HepG2 (cell line): ENCODE data around the gene FBXO48. TPM values are rescaled to one million over a fixed set of nuclear protein-coding genes. Genes with fewer than 3 reads are reported as not detected.

Experiments
- CHD2 ChIP-seq: IDR thresholded peaks from 2 replicates; pipeline ENCODE4 v1.6.1; 2011; ENCODE audit warnings: low read depth, low read length, improper control_type of control experiment
- FOXM1 ChIP-seq: sonication (generic); formaldehyde crosslinking; IDR thresholded peaks from 2 replicates; pipeline ENCODE4 v1.5.0; 2020; ENCODE audit warnings: missing genetic modification reagents
- KLF12 ChIP-seq: sonication (generic); formaldehyde crosslinking; IDR thresholded peaks from 2 replicates; pipeline ENCODE4 v1.4.0; 2020; ENCODE audit warnings: missing genetic modification reagents, borderline replicate concordance
- LCORL ChIP-seq, 2 experiments: fragments of 450-650 bp in 1 of 2; sonication (generic) in 1 of 2; formaldehyde crosslinking in 1 of 2; IDR thresholded peaks; 2 replicates each; pipeline versions ENCODE4 v1.5.0 to v1.6.1; 2017 to 2020; ENCODE audit warnings: antibody characterized with exemption in 1 of 2, missing genetic modification reagents in 1 of 2
- NFYB ChIP-seq: sonication (generic); formaldehyde crosslinking; IDR thresholded peaks from 2 replicates; pipeline ENCODE4 v1.4.0; 2020; ENCODE audit warnings: missing genetic modification reagents
- PHF5A ChIP-seq: IDR thresholded peaks from one replicate; pipeline ENCODE4 v1.6.1; 2018; ENCODE audit warnings: low read depth, missing genetic modification reagents; ENCODE audit not compliant: unreplicated experiment
- SNAPC4 ChIP-seq: sonication (generic); formaldehyde crosslinking; IDR thresholded peaks from 2 replicates; pipeline ENCODE4 v1.4.0; 2020; ENCODE audit warnings: mild to moderate bottlenecking, missing genetic modification reagents
- SP140L ChIP-seq: sonication (generic); formaldehyde crosslinking; IDR thresholded peaks from 2 replicates; pipeline ENCODE4 v1.4.0; 2020; ENCODE audit warnings: missing genetic modification reagents, borderline replicate concordance
- TCF12 ChIP-seq, 2 experiments: fragments of 450-650 bp in 1 of 2; sonication (generic) in 1 of 2; formaldehyde crosslinking in 1 of 2; IDR thresholded peaks; 2 replicates each; pipeline versions ENCODE4 v1.6.1 to v1.8.0; 2017 to 2022; ENCODE audit warnings: antibody characterized with exemption in 1 of 2, mild to moderate bottlenecking in 1 of 2, missing genetic modification reagents in 1 of 2, moderate library complexity in 1 of 2
- TEAD3 ChIP-seq: optimal IDR thresholded peaks from 2 replicates; pipeline ENCODE3; 2016; ENCODE audit warnings: borderline replicate concordance
- TRIM24 ChIP-seq: sonication (generic); formaldehyde crosslinking; IDR thresholded peaks from 2 replicates; pipeline ENCODE4 v1.8.0; 2022; ENCODE audit warnings: mild to moderate bottlenecking, missing genetic modification reagents
- YEATS4 ChIP-seq: sonication (generic); formaldehyde crosslinking; IDR thresholded peaks from 2 replicates; pipeline ENCODE4 v1.4.0; 2020; ENCODE audit warnings: missing genetic modification reagents, borderline replicate concordance
- ZBTB21 ChIP-seq: sonication (generic); formaldehyde crosslinking; IDR thresholded peaks from 2 replicates; pipeline ENCODE4 v1.4.0; 2020; ENCODE audit warnings: missing genetic modification reagents
- ZBTB34 ChIP-seq: sonication (generic); formaldehyde crosslinking; IDR thresholded peaks from 2 replicates; pipeline ENCODE4 v1.8.0; 2022; ENCODE audit warnings: mild to moderate bottlenecking, missing genetic modification reagents
- ZBTB49 ChIP-seq: sonication (generic); formaldehyde crosslinking; IDR thresholded peaks from 2 replicates; pipeline ENCODE4 v1.4.0; 2020; ENCODE audit warnings: missing genetic modification reagents, borderline replicate concordance
- ZMAT3 ChIP-seq: sonication (generic); formaldehyde crosslinking; conservative IDR thresholded peaks from 2 replicates; pipeline ENCODE4 v1.7.0; 2021; ENCODE audit warnings: missing genetic modification reagents
- ZNF136 ChIP-seq: sonication (generic); formaldehyde crosslinking; IDR thresholded peaks from 2 replicates; pipeline ENCODE4 v1.8.1; 2022; ENCODE audit warnings: low read depth, mild to moderate bottlenecking, moderate library complexity, missing genetic modification reagents
- ZNF263 ChIP-seq: sonication (generic); formaldehyde crosslinking; IDR thresholded peaks from 2 replicates; pipeline ENCODE4 v1.4.0; 2020; ENCODE audit warnings: missing genetic modification reagents
- ZNF292 ChIP-seq: sonication (generic); formaldehyde crosslinking; IDR thresholded peaks from 2 replicates; pipeline ENCODE4 v1.8.1; 2022; ENCODE audit warnings: mild to moderate bottlenecking, low read depth, missing genetic modification reagents, borderline replicate concordance
- ZNF34 ChIP-seq: sonication (generic); formaldehyde crosslinking; IDR thresholded peaks from 2 replicates; pipeline ENCODE4 v1.4.0; 2020; ENCODE audit warnings: mild to moderate bottlenecking, missing genetic modification reagents, borderline replicate concordance
- ZNF382 ChIP-seq: sonication (generic); formaldehyde crosslinking; IDR thresholded peaks from 2 replicates; pipeline ENCODE4 v1.5.0; 2020; ENCODE audit warnings: missing genetic modification reagents, mild to moderate bottlenecking, borderline replicate concordance
- polyA plus RNA-seq, 8 experiments: library from polyadenylated mRNA; depleted of rRNA in 3 of 8; stranded (reverse) in 7 of 8; unstranded in 1 of 8; fragments of >200 nt; fragmentation: Illumina TruSeq in 4 of 8; extraction: Trizol in 4 of 8; gene quantifications; 2 replicates each; pipeline versions ENCODE4 v1.2.1 to v1.2.3, GENCODE V29; 2011 to 2016; ENCODE audit warnings: low read depth in 4 of 8, missing spikeins in 1 of 8, mixed read lengths in 1 of 8; ENCODE audit not compliant: insufficient read depth in 1 of 8
- total RNA-seq, 5 experiments: library from RNA; depleted of rRNA; stranded (reverse); fragments of >200 nt; fragmentation: Illumina TruSeq; extraction: Trizol; gene quantifications; 2 replicates each; pipeline ENCODE4 v1.2.3, GENCODE V29; 2016; ENCODE audit warnings: low read depth in 1 of 5

Gene FBXO48
- total and polyA plus RNA-seq, 2 of the 13 experiments (the other 11 are each of a cell fraction or from before 2014, with no cell fraction given) = 0.42 to 1.1 TPM

GRCh38 chr2:68441179-68441993 lies 25.7 kb downstream of the FBXO48 start (continued):
- TF ChIP-seq ZMAT3 (no peak), YEATS4 (CRISPR knock-in tag) (no peak), ZNF263 (no peak), ZNF292 (no peak), ZBTB21 (CRISPR knock-in tag) (no peak), NFYB (CRISPR knock-in tag) (no peak), KLF12 (no peak), SNAPC4 (CRISPR knock-in tag) (no peak), PHF5A (no peak), SP140L (CRISPR knock-in tag) (no peak), ZNF136 (no peak), ZNF34 (no peak), CHD2 (no peak), TCF12 (IDR thresholded peaks at IDR 0.05) (no peak), TCF12 (CRISPR knock-in tag; IDR thresholded peaks at IDR 0.05) (no peak), LCORL (IDR thresholded peaks at IDR 0.05) (no peak), LCORL (CRISPR knock-in tag; IDR thresholded peaks at IDR 0.05) (0 out of 2 replicates have a peak, but pooled peaks have one; percentile 36), TRIM24 (CRISPR knock-in tag) (no peak), TEAD3 (CRISPR knock-in tag) (peak; percentile 40), ZBTB49 (0 out of 2 replicates have a peak, but pooled peaks have one; percentile 14), ZBTB34 (CRISPR knock-in tag) (no peak), ZNF382 (CRISPR knock-in tag) (no peak), FOXM1 (CRISPR knock-in tag) (no peak)
